IPS-18a (cell line): ENCODE results near the gene NFATC1.

Experiments used
- H3K27ac ChIP-seq: one replicate; pipeline ENCODE4 v1.5.1; 2013; ENCODE audit warnings: low read length
- H3K27me3 ChIP-seq: one replicate; pipeline ENCODE4 v1.6.1; 2013; ENCODE audit warnings: mild to moderate bottlenecking, low read length; ENCODE audit not compliant: control insufficient read depth, insufficient read depth
- H3K36me3 ChIP-seq: one replicate; pipeline ENCODE4 v1.6.1; 2013; ENCODE audit warnings: low read depth, low read length; ENCODE audit not compliant: control insufficient read depth
- H3K4me1 ChIP-seq: one replicate; pipeline ENCODE4 v1.6.1; 2013; ENCODE audit warnings: low read depth, low read length; ENCODE audit not compliant: control insufficient read depth
- H3K4me3 ChIP-seq: one replicate; pipeline ENCODE4 v1.5.1; 2013; ENCODE audit warnings: low read length
- H3K9ac ChIP-seq: one replicate; pipeline ENCODE4 v1.6.1; 2013; ENCODE audit warnings: mild to moderate bottlenecking, low read length, moderate library complexity
- H3K9me3 ChIP-seq: one replicate; pipeline ENCODE4 v1.6.1; 2013; ENCODE audit warnings: low read depth, low read length; ENCODE audit not compliant: control insufficient read depth

The NFATC1 gene

DNA sequence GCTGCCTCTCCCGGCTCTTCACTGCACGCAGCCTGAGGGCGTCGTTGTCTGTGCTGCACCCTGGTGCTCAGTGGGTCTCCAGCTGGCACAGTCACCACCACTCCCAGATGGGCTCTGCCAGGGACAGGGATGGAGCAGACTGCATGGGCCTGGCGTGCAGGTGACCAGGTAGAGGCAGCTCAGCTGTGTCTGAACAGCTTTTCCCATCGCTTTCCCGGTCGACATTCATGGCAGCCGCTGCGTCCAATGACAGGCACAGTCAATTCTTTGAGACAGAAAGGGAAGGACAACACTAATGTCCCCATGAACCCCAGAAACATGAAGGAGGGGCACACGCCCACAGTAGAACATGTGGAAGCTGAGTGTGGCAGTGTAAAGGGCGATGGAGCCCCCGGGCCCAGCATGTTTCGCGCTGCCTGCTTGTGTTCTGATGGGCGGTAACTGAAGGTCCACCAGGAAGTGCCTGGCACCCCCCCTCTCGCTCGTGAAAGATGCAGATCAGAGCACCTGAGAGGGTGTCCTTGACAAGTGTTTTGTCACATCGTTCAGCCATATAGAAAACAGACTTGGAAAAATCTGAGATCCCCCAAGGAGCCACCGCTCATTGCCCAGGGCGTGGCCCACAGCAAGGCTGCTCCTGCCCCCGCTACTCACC is 122.4 kb downstream of the NFATC1 start:
- H3K27ac ChIP-seq: no peak overlapping the region
- H3K27me3 ChIP-seq: no peaks in the 10 kb centered on the region
- no peaks in the 10 kb centered on the region for H3K4me1 ChIP-seq
- H3K4me3 ChIP-seq: no peak overlapping the region
- no peak overlapping the region for H3K9ac ChIP-seq
- H3K9me3 ChIP-seq: no peaks in the 10 kb centered on the region
- H3K36me3 ChIP-seq: no peaks in the 10 kb centered on the region

DNA sequence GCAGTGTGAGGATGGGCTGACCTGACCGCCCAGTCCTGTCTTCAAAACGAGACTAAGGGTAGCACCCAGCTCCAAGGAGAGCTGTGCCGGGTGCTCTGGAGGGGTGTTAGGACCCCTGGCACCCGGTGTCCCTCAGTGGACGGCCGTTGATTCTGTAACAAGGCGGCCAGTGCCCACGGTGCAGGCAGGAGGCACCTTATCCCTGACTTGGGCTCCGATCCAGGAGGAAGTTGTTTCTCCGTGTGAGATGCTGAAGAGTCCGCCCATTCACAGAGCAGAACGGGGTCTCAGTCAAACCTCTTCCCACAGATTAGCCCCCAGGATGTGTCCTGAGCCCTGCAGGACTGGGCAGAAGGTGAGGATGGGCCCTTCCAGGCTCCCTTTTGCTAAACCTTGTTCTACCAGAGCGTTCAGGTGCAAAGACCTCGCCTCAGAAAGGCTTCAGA is 123.0 kb downstream of the NFATC1 start:
- Histone ChIP-seq H3K9ac (no peak overlapping the region), H3K9me3 (no peaks in the 10 kb centered on the region), H3K27me3 (no peaks in the 10 kb centered on the region), H3K4me1 (no peaks in the 10 kb centered on the region), H3K4me3 (no peak overlapping the region), H3K36me3 (no peaks in the 10 kb centered on the region), H3K27ac (no peak overlapping the region)

DNA sequence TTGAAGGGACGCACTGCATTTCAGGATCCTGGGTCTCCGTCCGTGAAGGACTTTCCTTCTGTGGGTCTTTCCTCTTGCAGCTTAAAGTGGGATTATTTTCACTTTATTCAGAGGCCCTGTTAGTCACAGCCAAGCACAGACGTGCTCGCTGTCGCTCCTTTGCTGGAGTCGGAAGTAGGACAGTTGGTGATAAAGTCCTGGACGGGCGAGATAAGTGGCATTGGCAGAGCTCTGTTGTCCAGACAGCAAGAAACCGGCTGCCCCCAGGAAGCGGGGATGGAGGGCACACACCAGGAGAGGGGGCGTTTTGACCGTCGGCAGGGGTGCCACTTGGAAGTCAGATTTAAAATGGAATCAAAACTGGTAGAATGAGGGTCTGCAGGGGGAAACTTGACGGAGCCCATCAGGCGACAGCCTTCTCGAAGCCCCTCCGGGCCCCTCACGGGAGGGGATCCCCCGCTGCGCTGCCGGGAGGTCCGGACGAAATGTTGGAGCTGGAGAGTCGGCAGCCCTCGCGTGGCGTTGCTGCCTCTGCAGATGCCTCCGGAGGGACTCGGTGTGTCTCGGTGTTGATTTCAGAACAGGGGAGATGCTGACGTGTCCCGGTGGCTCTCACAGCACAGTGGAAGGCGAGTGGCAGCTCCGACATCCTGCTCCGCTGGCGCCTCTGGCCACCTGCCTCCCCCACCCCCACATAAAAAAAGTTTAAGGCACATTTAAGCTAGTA is 124.2 kb downstream of the NFATC1 start:
- Histone ChIP-seq H3K36me3 (no peaks in the 10 kb centered on the region), H3K4me3 (no peak overlapping the region), H3K4me1 (no peaks in the 10 kb centered on the region), H3K27ac (no peak overlapping the region), H3K9me3 (no peaks in the 10 kb centered on the region), H3K27me3 (no peaks in the 10 kb centered on the region), H3K9ac (no peak overlapping the region)

DNA sequence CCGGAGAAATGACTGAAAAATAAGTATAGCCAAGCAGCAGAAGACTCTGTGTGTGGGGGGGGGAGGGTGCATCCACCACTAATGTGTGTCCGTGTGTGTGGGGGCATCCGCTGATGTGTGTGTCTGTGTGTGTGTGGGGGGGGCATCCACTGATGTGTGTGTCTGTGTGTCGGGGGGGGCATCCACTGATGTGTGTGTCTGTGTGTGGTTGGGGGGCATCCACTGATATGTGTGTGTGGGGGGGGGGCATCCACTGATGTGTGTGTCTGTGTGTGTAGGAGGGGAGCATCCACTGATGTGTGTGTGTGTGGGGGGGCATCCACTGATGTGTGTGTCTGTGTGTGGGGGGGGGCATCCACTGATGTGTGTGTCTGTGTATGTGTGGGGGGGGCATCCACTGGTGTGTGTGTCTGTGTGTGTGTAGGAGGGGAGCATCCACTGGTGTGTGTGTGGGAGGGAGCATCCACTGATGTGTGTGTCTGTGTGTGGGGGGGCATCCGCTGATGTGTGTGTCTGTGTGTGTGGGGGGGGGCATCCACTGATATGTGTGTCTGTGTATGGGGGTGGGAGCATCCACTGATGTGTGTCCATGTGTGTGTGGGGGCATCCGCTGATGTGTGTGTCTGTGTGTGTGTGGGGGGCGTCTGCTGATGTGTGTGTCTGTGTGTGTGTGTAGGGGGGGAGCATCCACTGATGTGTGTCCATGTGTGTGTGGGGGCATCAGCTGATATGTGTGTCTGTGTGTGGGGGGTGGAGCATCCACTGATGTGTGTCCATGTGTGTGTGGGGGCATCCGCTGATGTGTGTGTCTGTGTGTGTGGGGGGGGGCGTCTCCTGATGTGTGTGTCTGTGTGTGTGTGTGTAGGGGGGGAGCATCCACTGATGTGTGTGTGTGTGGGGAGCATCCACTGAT is 125.0 kb downstream of the NFATC1 start:
- Histone ChIP-seq H3K4me1 (no peaks in the 10 kb centered on the region), H3K9ac (no peak overlapping the region), H3K9me3 (no peaks in the 10 kb centered on the region), H3K27ac (no peak overlapping the region), H3K36me3 (no peaks in the 10 kb centered on the region), H3K27me3 (no peaks in the 10 kb centered on the region), H3K4me3 (no peak overlapping the region)

DNA sequence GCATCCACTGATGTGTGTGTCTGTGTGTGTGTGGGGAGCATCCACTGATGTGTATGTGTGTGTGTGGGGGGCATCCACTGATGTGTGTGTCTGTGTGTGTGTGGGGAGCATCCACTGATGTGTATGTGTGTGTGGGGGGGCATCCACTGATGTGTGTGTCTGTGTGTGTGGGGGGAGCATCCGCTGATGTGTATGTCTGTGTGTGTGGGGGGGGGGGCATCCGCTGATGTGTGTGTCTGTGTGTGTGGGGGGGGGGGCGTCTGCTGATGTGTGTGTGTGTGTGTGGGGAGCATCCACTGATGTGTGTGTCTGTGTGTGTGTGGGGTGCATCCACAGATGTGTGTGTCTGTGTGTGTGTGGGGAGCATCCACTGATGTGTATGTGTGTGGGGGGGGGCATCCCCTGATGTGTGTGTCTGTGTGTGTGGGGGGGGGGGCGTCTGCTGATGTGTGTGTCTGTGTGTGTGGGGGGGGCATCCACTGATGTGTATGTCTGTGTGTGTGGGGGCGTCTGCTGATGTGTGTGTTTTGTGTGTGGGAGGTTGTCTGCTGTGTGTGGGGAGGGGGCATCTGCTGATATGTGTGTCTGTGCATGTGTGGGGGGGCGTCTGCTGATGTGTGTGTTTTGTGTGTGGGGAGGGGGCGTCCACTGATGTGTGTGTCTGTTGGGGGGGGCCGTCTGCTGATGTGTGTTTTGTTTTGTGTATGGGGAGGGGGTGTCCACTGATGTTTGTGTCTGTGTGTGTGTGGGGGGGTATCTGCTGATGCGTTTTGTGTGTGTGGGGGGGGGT is 125.9 kb downstream of the NFATC1 start:
- no peaks in the 10 kb centered on the region for H3K4me1 ChIP-seq
- no peaks in the 10 kb centered on the region for H3K36me3 ChIP-seq
- H3K27ac ChIP-seq: no peak overlapping the region
- no peak overlapping the region for H3K4me3 ChIP-seq
- H3K9me3 ChIP-seq: no peaks in the 10 kb centered on the region
- H3K27me3 ChIP-seq: no peaks in the 10 kb centered on the region
- H3K9ac ChIP-seq: no peak overlapping the region

DNA sequence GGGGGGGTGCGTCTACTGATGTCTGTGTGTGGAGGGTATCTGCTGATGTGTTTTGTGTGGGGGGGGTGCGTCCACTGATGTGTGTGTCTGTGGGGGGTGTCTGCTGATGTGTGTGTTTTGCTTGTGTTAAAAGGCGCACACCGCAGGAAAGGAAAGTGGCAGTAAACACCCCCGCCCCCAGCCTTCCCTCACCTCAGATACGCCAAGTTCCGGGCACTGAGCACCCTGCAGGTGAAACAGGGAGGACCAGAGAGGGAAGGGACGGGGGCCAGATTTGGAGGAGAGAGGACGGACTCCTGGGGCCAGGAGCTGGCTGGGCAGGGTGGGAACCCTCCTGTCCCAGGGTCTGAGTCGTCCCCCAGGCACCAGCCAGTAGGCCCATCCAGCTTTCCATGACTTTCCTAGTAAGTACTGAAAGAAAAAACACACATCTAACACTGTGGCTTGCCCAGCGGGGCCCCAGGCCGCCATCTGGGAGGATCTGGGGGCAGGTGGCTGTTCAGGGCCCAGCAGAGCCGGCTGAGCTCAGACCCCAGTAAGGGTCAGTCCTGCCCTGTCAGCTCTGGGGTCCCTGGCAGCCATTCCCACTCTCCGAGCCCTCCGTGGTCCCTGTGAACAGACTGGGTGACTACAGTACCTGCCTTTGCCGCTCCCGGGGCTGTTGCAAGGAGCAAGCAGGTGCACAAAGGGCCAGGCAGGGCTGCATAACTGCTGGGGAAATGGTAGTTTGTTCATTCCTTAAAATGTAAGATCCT is 126.9 kb downstream of the NFATC1 start:
- H3K9ac ChIP-seq: no peak overlapping the region
- no peak overlapping the region for H3K27ac ChIP-seq
- no peaks in the 10 kb centered on the region for H3K27me3 ChIP-seq
- no peaks in the 10 kb centered on the region for H3K4me1 ChIP-seq
- H3K36me3 ChIP-seq: no peaks in the 10 kb centered on the region
- H3K4me3 ChIP-seq: no peak overlapping the region
- H3K9me3 ChIP-seq: no peaks in the 10 kb centered on the region

DNA sequence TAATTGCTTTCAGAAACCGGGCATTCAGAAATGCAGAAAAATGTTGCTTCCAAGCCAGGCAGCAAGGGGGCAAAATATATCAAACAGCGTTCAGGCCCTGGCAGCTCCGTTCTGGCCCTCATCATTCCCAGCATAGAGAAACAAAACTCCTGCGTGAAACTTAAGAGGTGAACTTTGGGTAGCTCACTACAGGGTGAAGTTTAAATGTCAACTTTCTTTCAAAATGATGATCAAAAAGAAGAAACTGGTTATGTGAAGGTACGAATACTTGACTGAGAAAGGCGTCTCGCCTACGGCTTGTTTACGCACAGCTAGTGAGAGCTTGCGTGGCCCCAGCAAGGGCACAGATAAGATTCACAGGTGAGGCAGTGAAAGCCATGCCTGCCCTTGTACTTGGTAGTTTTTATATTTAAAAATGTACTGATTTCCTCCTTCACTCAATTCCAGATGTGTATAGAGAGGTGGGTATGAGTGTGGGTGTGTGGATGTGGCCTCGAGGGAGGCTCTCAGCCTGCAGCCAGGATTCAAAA is 127.5 kb downstream of the NFATC1 start:
- H3K4me1 ChIP-seq: no peaks in the 10 kb centered on the region
- peaks cover 3% of the 10 kb centered on the region for H3K27me3 ChIP-seq

DNA sequence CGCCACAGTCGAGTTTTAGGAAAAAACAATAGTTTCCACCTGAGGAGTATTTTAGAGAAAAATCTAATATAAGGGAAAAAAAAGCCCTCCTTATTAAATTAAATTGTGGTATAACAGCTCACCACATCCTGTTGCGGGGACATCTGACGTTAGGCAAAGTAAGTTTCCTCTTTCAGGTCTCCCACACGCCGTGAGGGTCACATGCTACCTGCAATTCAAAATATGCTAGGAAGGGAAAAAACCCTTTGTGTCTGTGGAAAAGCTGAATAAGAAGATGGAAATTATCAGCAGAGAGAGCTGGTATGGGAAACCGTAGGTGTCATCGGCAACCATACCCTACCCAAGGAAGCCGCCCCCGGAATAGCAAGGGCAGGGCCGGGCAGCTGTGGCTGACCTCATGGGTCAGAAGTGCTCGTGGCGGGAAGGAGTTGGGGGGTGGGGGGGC is 128.0 kb downstream of the NFATC1 start:
- Histone ChIP-seq H3K9me3 (no peaks in the 10 kb centered on the region), H3K4me1 (no peaks in the 10 kb centered on the region), H3K36me3 (no peaks in the 10 kb centered on the region), H3K27me3 (peaks cover 8% of the 10 kb centered on the region), H3K4me3 (no peak overlapping the region), H3K27ac (no peak overlapping the region), H3K9ac (no peak overlapping the region)

More for the DNA sequence above, 127.5 kb downstream of the NFATC1 start:
- Histone ChIP-seq H3K9ac (no peak overlapping the region), H3K36me3 (no peaks in the 10 kb centered on the region), H3K4me3 (no peak overlapping the region), H3K27ac (no peak overlapping the region), H3K9me3 (no peaks in the 10 kb centered on the region)

DNA sequence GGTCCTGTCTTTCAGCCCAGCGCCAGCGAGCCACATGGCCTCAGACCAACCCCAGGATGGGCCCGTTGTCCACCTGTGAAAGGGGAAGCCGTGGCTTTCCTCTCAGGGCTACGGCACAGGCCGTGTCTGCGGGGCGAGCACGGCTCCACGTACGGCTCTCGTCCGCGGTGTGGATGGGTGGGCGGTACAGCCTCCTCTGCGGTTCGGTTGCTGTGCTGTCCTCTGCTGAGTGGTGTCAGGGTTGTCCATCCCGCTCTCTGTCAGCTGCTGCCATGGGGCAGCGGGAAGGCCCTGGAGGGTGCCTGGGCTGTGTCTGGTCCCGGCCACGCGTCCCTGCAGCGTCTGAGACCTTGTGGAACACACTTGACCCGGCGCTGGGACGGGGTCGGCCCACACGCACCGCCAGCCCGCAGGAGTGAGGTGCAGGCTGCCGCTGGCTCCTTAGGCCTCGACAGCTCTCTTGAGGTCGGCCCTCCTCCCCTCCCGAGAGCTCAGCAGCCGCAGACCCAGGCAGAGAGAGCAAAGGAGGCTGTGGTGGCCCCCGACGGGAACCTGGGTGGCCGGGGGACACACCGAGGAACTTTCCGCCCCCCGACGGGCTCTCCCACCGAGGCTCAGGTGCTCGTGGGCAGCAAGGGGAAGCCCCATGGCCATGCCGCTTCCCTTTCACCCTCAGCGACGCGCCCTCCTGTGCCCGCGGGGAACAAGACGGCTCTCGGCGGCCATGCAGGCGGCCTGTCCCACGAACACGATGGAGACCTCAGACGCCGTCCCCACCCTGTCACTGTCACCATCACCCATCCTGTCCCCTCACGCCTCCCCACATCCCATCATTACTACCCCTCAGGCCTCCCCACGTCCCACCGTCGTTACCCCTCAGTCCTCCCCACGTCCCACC is 128.7 kb downstream of the NFATC1 start:
- Histone ChIP-seq H3K4me3 (no peak overlapping the region), H3K9me3 (no peaks in the 10 kb centered on the region), H3K4me1 (no peaks in the 10 kb centered on the region), H3K27me3 (peaks cover 15% of the 10 kb centered on the region), H3K27ac (no peak overlapping the region), H3K36me3 (no peaks in the 10 kb centered on the region), H3K9ac (no peak overlapping the region)
